ENCODE results near the gene ZNF608.

The ZNF608 gene

GRCh38 chr5:124698770-124699169 is 47.7 kb downstream of the ZNF608 start:
- DNase-seq (ENCODE audit: low spot score), result no peak
- H3K27ac ChIP-seq, result no peak overlapping the region
- POLR2A ChIA-PET (ENCODE audit: low non-redundant PET), result no interaction called here
- no peak for TF ChIP-seq CTCF (conservative IDR thresholded peaks at IDR 0.05; ENCODE audit: low read depth)
- CTCF ChIA-PET, result interaction anchor here (0.7 kb wide), 1 partner anchor 40 kb away, joined by 4 read pairs; no protein-coding TSS in a partner anchor

GRCh38 chr5:124697933-124698591 is 48.4 kb downstream of the ZNF608 start:
- no peak overlapping the region for H3K27ac ChIP-seq
- TF ChIP-seq CTCF (conservative IDR thresholded peaks at IDR 0.05; ENCODE audit: low read depth), result no peak
- ChIA-PET CTCF (interaction anchor here (0.7 kb wide), 1 partner anchor 38 kb away, joined by 3 read pairs; no protein-coding TSS in a partner anchor), POLR2A (ENCODE audit: low non-redundant PET) (interaction anchor here (0.6 kb wide), 1 partner anchor 60 kb away, joined by 3 read pairs; no protein-coding TSS in a partner anchor)
- DNase-seq (ENCODE audit: low spot score), result no peak

DNA sequence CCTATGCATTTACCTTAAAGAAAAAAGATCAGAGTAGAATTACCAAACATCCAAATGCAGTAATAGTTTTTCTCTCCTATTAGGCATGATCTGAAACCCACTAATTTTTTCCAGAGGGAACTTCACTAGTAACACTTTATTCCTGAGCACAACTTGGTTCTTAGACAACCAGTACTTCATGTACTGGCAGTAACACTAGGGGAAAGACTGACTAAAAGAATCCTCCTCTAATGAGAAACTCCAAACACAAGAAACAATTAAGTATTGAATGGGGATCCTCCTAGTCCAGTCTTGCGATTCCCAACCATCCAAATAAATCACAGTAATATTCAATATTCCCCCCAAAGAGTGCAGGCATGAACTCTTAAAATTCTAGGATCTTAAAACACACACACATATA is 48.9 kb downstream of the ZNF608 start:
- TF ChIP-seq CTCF (conservative IDR thresholded peaks at IDR 0.05; ENCODE audit: low read depth), result no peak
- no peak overlapping the region for H3K27ac ChIP-seq
- DNase-seq (ENCODE audit: low spot score), result no peak
- POLR2A ChIA-PET (ENCODE audit: low non-redundant PET), result no interaction called here
- CTCF ChIA-PET, result interaction anchor here (0.7 kb wide), 1 partner anchor 39 kb away, joined by 3 read pairs; no protein-coding TSS in a partner anchor

DNA sequence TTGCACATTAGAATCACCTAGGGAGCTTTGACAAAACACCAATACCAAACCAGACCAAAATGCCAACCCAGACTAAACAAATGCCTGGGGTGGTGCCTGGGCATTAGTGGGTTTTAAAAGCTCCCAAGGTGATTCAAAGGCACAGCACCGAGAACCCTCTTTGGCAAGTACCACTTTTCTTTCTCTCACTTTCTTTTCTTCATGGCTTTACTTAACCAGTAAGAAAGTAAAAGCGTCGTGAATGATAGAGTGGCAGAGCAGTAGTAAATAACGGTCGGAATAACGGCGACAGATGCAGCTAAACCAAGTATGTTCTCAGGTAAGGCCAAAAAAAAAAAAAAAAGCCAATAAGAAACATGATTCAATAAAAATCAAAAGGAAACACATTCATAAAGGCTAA is 49.5 kb downstream of the ZNF608 start:
- ChIA-PET CTCF (no interaction called here), POLR2A (ENCODE audit: low non-redundant PET) (no interaction called here)
- TF ChIP-seq CTCF (conservative IDR thresholded peaks at IDR 0.05; ENCODE audit: low read depth), result no peak
- DNase-seq (ENCODE audit: low spot score), result no peak
- no peak overlapping the region for H3K27ac ChIP-seq

Measured in RWPE1 (cell line).